ENCODE measurements around the gene NTM. TPM values are rescaled to one million over a fixed set of nuclear protein-coding genes. Genes with fewer than 3 reads are reported as not detected.

NTM gene
- total and polyA plus RNA-seq, 2 of the 8 experiments (the other 6 are each of a cell fraction or from before 2014, with no cell fraction given) = 13.4 to 20.0 TPM

DNA sequence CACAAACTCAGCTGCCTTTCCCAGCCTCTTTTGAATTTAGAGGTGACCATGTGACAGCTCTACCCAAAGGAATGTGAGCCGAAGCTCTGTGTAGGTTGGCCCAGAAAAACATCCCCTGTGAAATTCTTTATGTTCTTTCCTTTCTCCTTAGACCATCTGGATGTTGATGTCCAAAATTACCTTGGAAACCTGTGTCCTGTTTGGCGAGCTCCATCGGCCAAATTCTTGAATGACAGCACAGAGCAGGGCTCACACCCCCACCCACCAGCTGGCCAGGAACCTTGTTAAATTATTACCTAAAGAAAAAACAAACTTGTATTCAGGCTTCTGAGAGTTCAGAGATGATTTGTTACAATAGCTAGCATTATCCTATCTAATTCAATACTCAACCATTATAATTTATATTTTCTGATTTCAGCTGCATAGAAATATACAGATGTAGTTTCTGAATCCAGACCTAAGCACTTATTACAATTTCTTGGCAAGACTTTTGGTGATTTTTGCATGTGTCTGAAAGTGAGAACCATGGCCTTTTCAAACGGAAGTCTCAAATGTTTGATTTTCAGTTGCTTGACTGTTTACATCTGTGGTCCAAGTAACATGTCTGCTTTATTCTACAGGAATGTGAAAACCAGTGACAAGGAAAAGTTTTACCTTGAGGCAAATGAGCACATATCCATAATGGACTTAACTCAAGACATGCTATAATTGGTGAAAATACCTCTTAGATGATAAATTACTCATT is 554.2 kb downstream of the NTM start:
- no peak overlapping the region for H2AFZ ChIP-seq (ENCODE audit: low read length)
- no peaks in the 10 kb centered on the region for H4K20me1 ChIP-seq (replicated peaks in 1 of 2; ENCODE audit: control insufficient read depth in 1 of 2, insufficient read depth in 2 of 2, low read length in 2 of 2)
- no peak overlapping the region for H3K23ac ChIP-seq (ENCODE audit: insufficient read length)
- H3K56ac ChIP-seq (replicated peaks; ENCODE audit: insufficient read length, low read depth, low read length) = no peak overlapping the region
- no peak overlapping the region for H3K4me3 ChIP-seq (ENCODE audit: extremely low read depth in 1 of 4, insufficient read depth in 2 of 4, low read depth in 3 of 4, low read length in 4 of 4)
- no peaks in the 10 kb centered on the region for H3K23me2 ChIP-seq (ENCODE audit: low read depth, low read length)
- no peak overlapping the region for H3K9ac ChIP-seq (replicated peaks in 1 of 4; ENCODE audit: extremely low read depth in 1 of 4, low read depth in 3 of 4, low read length in 3 of 4)
- ChIA-PET CTCF (ENCODE audit: partially characterized antibody) (interaction anchor here (0.9 to 2.4 kb wide), 10 partner anchors 9 to 231 kb away, joined by 3 to 14 read pairs (median 6); no protein-coding TSS in a partner anchor), POLR2A (ENCODE audit: partially characterized antibody) (no interaction called here)
- H2BK12ac ChIP-seq (ENCODE audit: low read depth, low read length) = no peak overlapping the region
- no peak overlapping the region for H4K91ac ChIP-seq (replicated peaks; ENCODE audit: insufficient read length, low read length)
- no peak overlapping the region for H2BK20ac ChIP-seq (ENCODE audit: low read length)
- no peak overlapping the region for H3K18ac ChIP-seq (ENCODE audit: extremely low read depth, low read length)
- peaks cover 0 to 2% (median 0%) of the 10 kb centered on the region in 4 experiments; a peak in 1 of 7 replicates for H3K27me3 ChIP-seq (replicated peaks in 1 of 4; ENCODE audit: control insufficient read depth in 3 of 4, extremely low read depth in 1 of 4, insufficient read depth in 3 of 4, low read length in 3 of 4)
- H4K5ac ChIP-seq (ENCODE audit: insufficient read length, low read depth, low read length) = no peak overlapping the region
- no peaks in the 10 kb centered on the region; a peak in 1 of 8 replicates for H3K36me3 ChIP-seq (ENCODE audit: control insufficient read depth in 2 of 4, insufficient read depth in 4 of 4, low read length in 3 of 4)
- DNase-seq (ENCODE audit: low read depth in 1 of 2, low spot score in 2 of 2) = no peak
- H3K14ac ChIP-seq (ENCODE audit: insufficient read length) = no peak overlapping the region
- no peak overlapping the region for H2AK5ac ChIP-seq (ENCODE audit: low read depth, low read length)
- no peaks in the 10 kb centered on the region for H3K9me3 ChIP-seq (ENCODE audit: insufficient read depth in 2 of 2, low read depth in 1 of 2, low read length in 1 of 2)
- no peak for FAIRE-seq
- H3K79me2 ChIP-seq (ENCODE audit: control insufficient read depth in 1 of 2, insufficient read depth in 2 of 2, low read length in 2 of 2) = no peaks in the 10 kb centered on the region
- H3K4me1 ChIP-seq (replicated peaks in 1 of 4; ENCODE audit: control insufficient read depth in 3 of 4, insufficient read depth in 4 of 4, low read length in 3 of 4) = peaks cover 0 to 9% (median 5%) of the 10 kb centered on the region in 4 experiments; a peak in 3 of 7 replicates
- 66% methylated on average over 4 of the region's 4 CpGs; no CpG with 5 or more reads in 1 of the 2 experiments for WGBS, 2 experiments (ENCODE audit: extremely low coverage in 1 of 2, insufficient coverage in 1 of 2, insufficient read length in 1 of 2, insufficient replicate concordance in 2 of 2, low coverage in 1 of 2, low lambda C conversion rate in 2 of 2, missing lambda C conversion rate in 1 of 2)
- H2BK120ac ChIP-seq (replicated peaks; ENCODE audit: low read depth, low read length) = no peak overlapping the region
- no peak overlapping the region for H3K27ac ChIP-seq (ENCODE audit: low read depth, low read length)
- H3K4me2 ChIP-seq (ENCODE audit: insufficient read depth in 1 of 2, low read depth in 2 of 2, low read length in 2 of 2) = no peak overlapping the region
- no peaks in the 10 kb centered on the region for H3K79me1 ChIP-seq (ENCODE audit: low read depth, low read length)
- H2BK15ac ChIP-seq (ENCODE audit: low read length) = no peak overlapping the region
- H3K4ac ChIP-seq (replicated peaks; ENCODE audit: insufficient read length, low read depth, low read length) = no peak overlapping the region
- no peak overlapping the region for H4K8ac ChIP-seq (ENCODE audit: extremely low read depth, insufficient read depth, low read length)
- H2BK5ac ChIP-seq (ENCODE audit: low read depth, low read length) = no peak overlapping the region
- TF ChIP-seq SP4 (IDR thresholded peaks at IDR 0.05; ENCODE audit: low read length) = no peak
- TF ChIP-seq NRF1 (IDR thresholded peaks at IDR 0.05; ENCODE audit: low read depth, low read length) = no peak
- no peak for TF ChIP-seq SRF (IDR thresholded peaks at IDR 0.05; ENCODE audit: low read depth, low read length)
- no peak for TF ChIP-seq RNF2 (IDR thresholded peaks at IDR 0.05; ENCODE audit: borderline replicate concordance, low read depth, low read length, missing control alignments, poor library complexity, severe bottlenecking)
- TF ChIP-seq PHF8 (conservative IDR thresholded peaks at IDR 0.05; ENCODE audit: low read depth, low read length) = no peak
- TF ChIP-seq ASH2L (IDR thresholded peaks at IDR 0.05; ENCODE audit: low read length) = no peak
- no peak for TF ChIP-seq SP1 (IDR thresholded peaks at IDR 0.05; ENCODE audit: low read depth, low read length)
- no peak for TF ChIP-seq EGR1 (IDR thresholded peaks at IDR 0.05; ENCODE audit: borderline replicate concordance, low read depth, low read length)
- TF ChIP-seq, protein P1, sequence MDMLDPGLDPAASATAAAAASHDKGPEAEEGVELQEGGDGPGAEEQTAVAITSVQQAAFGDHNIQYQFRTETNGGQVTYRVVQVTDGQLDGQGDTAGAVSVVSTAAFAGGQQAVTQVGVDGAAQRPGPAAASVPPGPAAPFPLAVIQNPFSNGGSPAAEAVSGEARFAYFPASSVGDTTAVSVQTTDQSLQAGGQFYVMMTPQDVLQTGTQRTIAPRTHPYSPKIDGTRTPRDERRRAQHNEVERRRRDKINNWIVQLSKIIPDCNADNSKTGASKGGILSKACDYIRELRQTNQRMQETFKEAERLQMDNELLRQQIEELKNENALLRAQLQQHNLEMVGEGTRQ (IDR thresholded peaks at IDR 0.05; ENCODE audit: low read length) = no peak
- no peak for TF ChIP-seq POU5F1 (IDR thresholded peaks at IDR 0.05; ENCODE audit: low read depth, low read length)
- no peak for TF ChIP-seq JUND (IDR thresholded peaks at IDR 0.05; ENCODE audit: low read length)
- TF ChIP-seq RAD21 (IDR thresholded peaks at IDR 0.05 in 1 of 2, conservative IDR thresholded peaks at IDR 0.05 in 1 of 2; ENCODE audit: low read depth in 2 of 2, low read length in 2 of 2) = no peak
